HG03175 (cell line): ENCODE measurements around the gene CDT1.
"Not testable (repeated sequence)": the region's sequence is repeated elsewhere in the genome, so short reads cannot be mapped to it uniquely, and the experiment has no call there.

Source experiments
- ATAC-seq: cut with Tn5 transposase; IDR thresholded peaks from one replicate; pipeline ENCODE4 v1.9.1; 2021; ENCODE audit warnings: mild to moderate bottlenecking, moderate library complexity; ENCODE audit not compliant: unreplicated experiment

Gene CDT1

GRCh38 chr16:88815901-88816589 is 12.5 kb downstream of the CDT1 start:
- ATAC-seq, result no peak

- ATAC-seq, result no peak
Observed at GRCh38 chr16:88816736-88817535, 13.3 kb downstream of the CDT1 start.

- no peak for ATAC-seq
Observed at GRCh38 chr16:88817785-88818574, 14.4 kb downstream of the CDT1 start.

- ATAC-seq, result no peak
Observed at GRCh38 chr16:88818575-88818874, 14.9 kb downstream of the CDT1 start.

- ATAC-seq, result no peak
Observed at GRCh38 chr16:88819126-88819525, 15.5 kb downstream of the CDT1 start.

- ATAC-seq, result no peak
Observed at GRCh38 chr16:88820385-88821025, 16.9 kb downstream of the CDT1 start.

GRCh38 chr16:88821168-88821850 is 17.7 kb downstream of the CDT1 start:
- no peak for ATAC-seq

GRCh38 chr16:88822281-88823040 is 18.9 kb downstream of the CDT1 start:
- no peak for ATAC-seq

GRCh38 chr16:88823646-88824045 is 20.1 kb downstream of the CDT1 start:
- not testable (repeated sequence) for ATAC-seq

GRCh38 chr16:88824256-88825077 is 20.9 kb downstream of the CDT1 start:
- ATAC-seq, result no peak

GRCh38 chr16:88825146-88825545 is 21.6 kb downstream of the CDT1 start:
- ATAC-seq, result no peak

- ATAC-seq, result no peak
Observed at GRCh38 chr16:88826070-88826840, 22.7 kb downstream of the CDT1 start.

GRCh38 chr16:88827727-88828126 is 24.1 kb downstream of the CDT1 start:
- ATAC-seq, result no peak

GRCh38 chr16:88828711-88829110 is 25.1 kb downstream of the CDT1 start:
- no peak for ATAC-seq

- ATAC-seq, result no peak
Observed at GRCh38 chr16:88830258-88830657, 26.7 kb downstream of the CDT1 start.

GRCh38 chr16:88830783-88831182 is 27.2 kb downstream of the CDT1 start:
- no peak for ATAC-seq

- ATAC-seq, result no peak
Observed at GRCh38 chr16:88831838-88832237, 28.2 kb downstream of the CDT1 start.

GRCh38 chr16:88833086-88833485 is 29.5 kb downstream of the CDT1 start:
- ATAC-seq, result no peak
